ENCODE measurements around the gene PABPN1. TPM values are rescaled to one million over a fixed set of nuclear protein-coding genes. Genes with fewer than 3 reads are reported as not detected.

PABPN1 gene
- total RNA-seq, 1 donor: 44.8 TPM

GRCh38 chr14:23359167-23359626 is 37.9 kb downstream of the PABPN1 start:
- TF ChIP-seq, protein P1, sequence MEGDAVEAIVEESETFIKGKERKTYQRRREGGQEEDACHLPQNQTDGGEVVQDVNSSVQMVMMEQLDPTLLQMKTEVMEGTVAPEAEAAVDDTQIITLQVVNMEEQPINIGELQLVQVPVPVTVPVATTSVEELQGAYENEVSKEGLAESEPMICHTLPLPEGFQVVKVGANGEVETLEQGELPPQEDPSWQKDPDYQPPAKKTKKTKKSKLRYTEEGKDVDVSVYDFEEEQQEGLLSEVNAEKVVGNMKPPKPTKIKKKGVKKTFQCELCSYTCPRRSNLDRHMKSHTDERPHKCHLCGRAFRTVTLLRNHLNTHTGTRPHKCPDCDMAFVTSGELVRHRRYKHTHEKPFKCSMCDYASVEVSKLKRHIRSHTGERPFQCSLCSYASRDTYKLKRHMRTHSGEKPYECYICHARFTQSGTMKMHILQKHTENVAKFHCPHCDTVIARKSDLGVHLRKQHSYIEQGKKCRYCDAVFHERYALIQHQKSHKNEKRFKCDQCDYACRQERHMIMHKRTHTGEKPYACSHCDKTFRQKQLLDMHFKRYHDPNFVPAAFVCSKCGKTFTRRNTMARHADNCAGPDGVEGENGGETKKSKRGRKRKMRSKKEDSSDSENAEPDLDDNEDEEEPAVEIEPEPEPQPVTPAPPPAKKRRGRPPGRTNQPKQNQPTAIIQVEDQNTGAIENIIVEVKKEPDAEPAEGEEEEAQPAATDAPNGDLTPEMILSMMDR (IDR thresholded peaks at IDR 0.05; ENCODE audit: insufficient read depth, low read length): no peak
- DNase-seq (ENCODE audit: low read depth): no peak
- H3K4me3 ChIP-seq (ENCODE audit: low read depth, low read length): no peak overlapping the region

GRCh38 chr14:23359722-23360447 is 38.6 kb downstream of the PABPN1 start:
- DNase-seq (ENCODE audit: low read depth): no peak
- TF ChIP-seq, protein P1 (IDR thresholded peaks at IDR 0.05; ENCODE audit: insufficient read depth, low read length): no peak
- H3K4me3 ChIP-seq (ENCODE audit: low read depth, low read length): no peak overlapping the region

GRCh38 chr14:23360496-23360895 is 39.2 kb downstream of the PABPN1 start:
- H3K4me3 ChIP-seq (ENCODE audit: low read depth, low read length): no peak overlapping the region
- no peak for DNase-seq (ENCODE audit: low read depth)
- TF ChIP-seq, protein P1 (IDR thresholded peaks at IDR 0.05; ENCODE audit: insufficient read depth, low read length): no peak

DNA sequence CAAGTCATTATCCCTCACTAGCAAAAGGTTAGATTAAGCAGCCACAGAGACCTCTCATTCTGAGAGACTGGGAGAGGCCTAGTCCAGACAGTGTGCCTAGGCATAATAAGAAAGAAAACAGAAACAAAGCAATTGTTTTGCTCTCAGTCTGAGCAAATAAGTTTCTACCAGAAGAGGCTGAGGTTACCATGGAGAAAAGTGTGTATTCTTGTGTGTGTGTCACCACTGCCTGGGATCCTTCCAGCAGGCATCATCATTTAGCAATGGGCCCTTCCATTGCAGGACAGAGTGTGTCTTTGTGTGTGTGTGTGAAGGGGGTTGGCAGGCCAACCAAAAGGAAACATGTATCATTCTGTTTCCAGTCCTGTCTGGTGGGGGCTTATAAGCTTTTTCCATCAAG is 40.1 kb downstream of the PABPN1 start:
- no peak overlapping the region for H3K4me3 ChIP-seq (ENCODE audit: low read depth, low read length)
- peak; percentile 18 for DNase-seq (ENCODE audit: low read depth)
- TF ChIP-seq, protein P1 (IDR thresholded peaks at IDR 0.05; ENCODE audit: insufficient read depth, low read length): no peak

- DNase-seq (ENCODE audit: low read depth): no peak
- TF ChIP-seq, protein P1 (IDR thresholded peaks at IDR 0.05; ENCODE audit: insufficient read depth, low read length): no peak
- no peak overlapping the region for H3K4me3 ChIP-seq (ENCODE audit: low read depth, low read length)
Measured at GRCh38 chr14:23361763-23362162, 40.5 kb downstream of the PABPN1 start.

GRCh38 chr14:23362200-23362599 is 40.9 kb downstream of the PABPN1 start:
- TF ChIP-seq, protein P1 (IDR thresholded peaks at IDR 0.05; ENCODE audit: insufficient read depth, low read length): peak; percentile 15
- peak; percentile 10 for DNase-seq (ENCODE audit: low read depth)
- no peak overlapping the region for H3K4me3 ChIP-seq (ENCODE audit: low read depth, low read length)

Measured in fibroblast of the aortic adventitia (primary cell).